ENCODE results near the gene ING5. TPM values are rescaled to one million over a fixed set of nuclear protein-coding genes. Genes with fewer than 3 reads are reported as not detected.

ING5 gene
- total RNA-seq, 4 donors from 2014 or later, result 28.1 to 43.8 (median 30.3) TPM

- H3K27me3 ChIP-seq, result peaks cover 0 to 72% (median 7%) of the 10 kb centered on the region in 4 donors
- H3K36me3 ChIP-seq, result no peaks in the 10 kb centered on the region
- no peak overlapping the region for H3K27ac ChIP-seq (replicated peaks in 1 of 4)
- peaks cover 0 to 18% (median 9%) of the 10 kb centered on the region in 4 donors for H3K4me1 ChIP-seq
- DNase-seq (ENCODE audit: extremely low spot score), result no peak
- TF ChIP-seq POLR2A (IDR thresholded peaks at IDR 0.05; ENCODE audit: low read depth), result no peak
- no peak for TF ChIP-seq POLR2AphosphoS5 (IDR thresholded peaks at IDR 0.05)
- no peak for TF ChIP-seq CTCF (IDR thresholded peaks at IDR 0.05)
- TF ChIP-seq EP300 (IDR thresholded peaks at IDR 0.05), result no peak
- intact Hi-C loops (cut with DNase I), result no loop called here
- no peak overlapping the region for H3K4me3 ChIP-seq
- 77% methylated on average over 5 of the region's 29 CpGs for WGBS
- no peaks in the 10 kb centered on the region for H3K9me3 ChIP-seq
These were observed 71.9 kb downstream of the ING5 start for GRCh38 chr2:241773511-241774418.

DNA sequence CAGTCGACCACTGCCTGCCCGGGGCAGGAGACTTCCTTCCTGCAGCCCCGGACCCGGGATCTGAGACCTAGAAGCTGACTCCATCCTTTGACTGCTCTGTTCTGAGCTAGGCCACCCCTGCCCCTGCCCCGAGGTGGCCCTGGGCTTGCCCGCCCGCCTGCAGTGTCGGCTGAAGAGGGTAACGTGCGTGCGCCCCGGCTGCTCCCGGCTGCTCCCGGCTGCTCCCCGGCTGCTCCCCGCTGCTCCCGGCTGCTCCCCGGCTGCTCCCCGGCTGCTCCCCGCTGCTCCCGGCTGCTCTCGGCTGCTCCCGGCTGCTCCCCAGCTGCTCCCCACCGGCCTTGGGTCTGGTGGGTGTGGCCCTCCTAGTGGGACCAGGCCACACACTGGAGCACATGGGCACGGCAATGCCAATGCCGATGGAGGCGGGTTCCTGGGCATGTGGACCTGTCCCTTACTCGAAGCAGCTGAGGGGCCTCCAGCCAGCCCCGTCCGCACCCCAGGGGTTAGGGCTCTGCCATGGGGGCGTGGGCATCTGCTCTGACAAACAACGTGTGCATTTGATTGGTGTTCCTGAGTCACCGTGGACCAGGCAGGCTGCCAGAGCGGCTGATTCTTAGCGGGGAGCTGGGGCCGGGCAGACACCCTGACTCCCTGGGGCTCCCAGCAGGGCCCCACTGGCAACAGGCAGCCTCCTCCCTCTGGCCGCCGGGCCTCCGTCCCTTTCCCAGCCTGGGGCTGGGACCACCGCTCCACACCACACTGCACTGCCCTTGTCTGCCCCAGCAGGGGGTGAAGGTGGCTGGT is 72.8 kb downstream of the ING5 start:
- intact Hi-C loops (cut with DNase I), result no loop called here
- 86% methylated on average over 8 of the region's 40 CpGs for WGBS
- no peaks in the 10 kb centered on the region for H3K9me3 ChIP-seq
- no peaks in the 10 kb centered on the region for H3K36me3 ChIP-seq
- peaks cover 0 to 18% (median 9%) of the 10 kb centered on the region in 4 donors for H3K4me1 ChIP-seq
- no peak for TF ChIP-seq CTCF (IDR thresholded peaks at IDR 0.05)
- H3K27me3 ChIP-seq, result peaks cover 0 to 72% (median 7%) of the 10 kb centered on the region in 4 donors
- H3K4me3 ChIP-seq, result no peak overlapping the region
- H3K27ac ChIP-seq (replicated peaks in 1 of 4), result no peak overlapping the region
- DNase-seq (ENCODE audit: extremely low spot score), result no peak

GRCh38 chr2:241775223-241776177 is 73.7 kb downstream of the ING5 start:
- no peak overlapping the region for H3K4me3 ChIP-seq
- no peaks in the 10 kb centered on the region for H3K36me3 ChIP-seq
- WGBS, result 86% methylated on average over 25 of the region's 34 CpGs
- no peak overlapping the region for H3K27ac ChIP-seq (replicated peaks in 1 of 4)
- no peak for DNase-seq (ENCODE audit: extremely low spot score)
- intact Hi-C loops (cut with DNase I), result no loop called here
- no peak for TF ChIP-seq POLR2A (IDR thresholded peaks at IDR 0.05; ENCODE audit: low read depth)
- no peak for TF ChIP-seq EP300 (IDR thresholded peaks at IDR 0.05)
- no peak for TF ChIP-seq POLR2AphosphoS5 (IDR thresholded peaks at IDR 0.05)
- TF ChIP-seq CTCF (IDR thresholded peaks at IDR 0.05), result no peak
- H3K27me3 ChIP-seq, result peaks cover 0 to 72% (median 7%) of the 10 kb centered on the region in 4 donors
- H3K4me1 ChIP-seq, result peaks cover 0 to 18% (median 9%) of the 10 kb centered on the region in 4 donors
- no peaks in the 10 kb centered on the region for H3K9me3 ChIP-seq

- no peaks in the 10 kb centered on the region for H3K36me3 ChIP-seq
- DNase-seq (ENCODE audit: extremely low spot score), result no peak
- H3K4me3 ChIP-seq, result no peak within 1 kb of the TSS
- H3K4me1 ChIP-seq, result peaks cover 0 to 9% (median 4%) of the 10 kb centered on the region in 4 donors
- WGBS, result 83% methylated on average over 22 of the region's 27 CpGs
- H3K27me3 ChIP-seq, result peaks cover 0 to 62% (median 7%) of the 10 kb centered on the region in 4 donors
- H3K9me3 ChIP-seq, result no peaks in the 10 kb centered on the region
- H3K27ac ChIP-seq (replicated peaks in 1 of 4), result no peak within 1 kb of the TSS
- intact Hi-C loops (cut with DNase I), result no loop called here
- TF ChIP-seq EP300 (IDR thresholded peaks at IDR 0.05) (no peak), CTCF (IDR thresholded peaks at IDR 0.05) (no peak), POLR2AphosphoS5 (IDR thresholded peaks at IDR 0.05) (no peak), POLR2A (IDR thresholded peaks at IDR 0.05; ENCODE audit: low read depth) (no peak)
These were observed 74.7 kb downstream of the ING5 start, which contains the start of gene GAL3ST2 for GRCh38 chr2:241776336-241777169. Gene GAL3ST2, plus strand, starts transcription at chr2:241776822. Its CDS starts 134 bp downstream, at chr2:241776956.
